ENCODE data around the gene ACTA1. TPM values are rescaled to one million over a fixed set of nuclear protein-coding genes. Genes with fewer than 3 reads are reported as not detected.

Gene ACTA1
- total and polyA plus RNA-seq, 2 donors (not counting 1 experiment from before 2014, with no cell fraction given) = 0.21 TPM; not detected in 1

DNA sequence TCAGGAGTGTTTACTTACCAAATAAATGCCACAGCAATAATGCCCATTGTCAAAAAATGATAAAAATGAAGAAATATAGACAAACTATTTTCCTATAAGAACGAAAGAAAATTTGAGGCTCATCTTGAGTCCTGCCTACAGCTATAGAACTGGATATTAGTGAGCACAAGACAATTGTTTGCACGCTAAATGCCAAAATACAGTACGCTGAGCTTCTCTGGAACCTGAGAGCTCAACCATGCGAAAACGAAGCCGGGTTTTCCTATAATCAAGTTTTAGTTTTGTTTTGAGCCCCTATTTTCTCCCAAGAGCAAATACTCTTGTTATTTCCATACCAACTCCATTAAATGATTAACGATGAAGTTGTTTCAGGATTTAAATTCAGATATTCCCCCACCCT lies 49.1 kb downstream of the ACTA1 start:
- 90% methylated on average over 5 of the region's 7 CpGs for WGBS (ENCODE audit: insufficient coverage)
- peaks cover 0 to 4% (median 2%) of the 10 kb centered on the region in 4 experiments for H3K27me3 ChIP-seq (replicated peaks in 1 of 4; ENCODE audit: control extremely low read depth in 1 of 4, control insufficient read depth in 3 of 4, insufficient read depth in 4 of 4, low read length in 3 of 4)
- H3K4me1 Mint-ChIP-seq = no peaks in the 10 kb centered on the region
- H3K27me3 Mint-ChIP-seq = peaks cover 46% of the 10 kb centered on the region
- no peak overlapping the region for H3K27ac Mint-ChIP-seq
- ChIA-PET POLR2A (no interaction called here), CTCF (interaction anchor here (1.5 kb wide), 1 partner anchor 11 kb away, joined by 3 read pairs; no protein-coding TSS in a partner anchor)
- ATAC-seq (ENCODE audit: low read depth) (no peak), DNase-seq (no peak)
- H3K79me2 ChIP-seq (ENCODE audit: control insufficient read depth, insufficient read depth, low read length) = no peaks in the 10 kb centered on the region
- H4K20me1 ChIP-seq (ENCODE audit: control insufficient read depth, insufficient read depth, low read length, poor library complexity, severe bottlenecking) = no peaks in the 10 kb centered on the region
- H3K4me1 ChIP-seq (ENCODE audit: control insufficient read depth in 2 of 2, insufficient read depth in 2 of 2, low read length in 2 of 2) = no peaks in the 10 kb centered on the region
- H3K4me3 ChIP-seq (ENCODE audit: control extremely low read depth in 1 of 5, extremely low read depth in 1 of 5, insufficient read depth in 1 of 5, low read depth in 2 of 5, low read length in 4 of 5) = no peak overlapping the region
- no peak overlapping the region for H2AFZ ChIP-seq (ENCODE audit: insufficient read depth, low read depth, low read length, poor library complexity, severe bottlenecking)
- TF ChIP-seq, protein P1, sequence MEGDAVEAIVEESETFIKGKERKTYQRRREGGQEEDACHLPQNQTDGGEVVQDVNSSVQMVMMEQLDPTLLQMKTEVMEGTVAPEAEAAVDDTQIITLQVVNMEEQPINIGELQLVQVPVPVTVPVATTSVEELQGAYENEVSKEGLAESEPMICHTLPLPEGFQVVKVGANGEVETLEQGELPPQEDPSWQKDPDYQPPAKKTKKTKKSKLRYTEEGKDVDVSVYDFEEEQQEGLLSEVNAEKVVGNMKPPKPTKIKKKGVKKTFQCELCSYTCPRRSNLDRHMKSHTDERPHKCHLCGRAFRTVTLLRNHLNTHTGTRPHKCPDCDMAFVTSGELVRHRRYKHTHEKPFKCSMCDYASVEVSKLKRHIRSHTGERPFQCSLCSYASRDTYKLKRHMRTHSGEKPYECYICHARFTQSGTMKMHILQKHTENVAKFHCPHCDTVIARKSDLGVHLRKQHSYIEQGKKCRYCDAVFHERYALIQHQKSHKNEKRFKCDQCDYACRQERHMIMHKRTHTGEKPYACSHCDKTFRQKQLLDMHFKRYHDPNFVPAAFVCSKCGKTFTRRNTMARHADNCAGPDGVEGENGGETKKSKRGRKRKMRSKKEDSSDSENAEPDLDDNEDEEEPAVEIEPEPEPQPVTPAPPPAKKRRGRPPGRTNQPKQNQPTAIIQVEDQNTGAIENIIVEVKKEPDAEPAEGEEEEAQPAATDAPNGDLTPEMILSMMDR (IDR thresholded peaks at IDR 0.05) = no peak
- TF ChIP-seq EZH2 (IDR thresholded peaks at IDR 0.05; ENCODE audit: borderline replicate concordance, insufficient read depth, low read depth, low read length, poor library complexity, severe bottlenecking) = no peak
- no peak overlapping the region for H3K9ac ChIP-seq (ENCODE audit: low read length)
- no peak overlapping the region for H3K4me2 ChIP-seq (replicated peaks; ENCODE audit: low read depth, low read length, poor library complexity, severe bottlenecking)
- no peaks in the 10 kb centered on the region for H3K36me3 ChIP-seq (replicated peaks in 1 of 2; ENCODE audit: control extremely low read depth in 1 of 2, control insufficient read depth in 1 of 2, extremely low read depth in 1 of 2, insufficient read depth in 2 of 2, low read length in 1 of 2)
- no peaks in the 10 kb centered on the region for H3K9me3 Mint-ChIP-seq (ENCODE audit: insufficient read depth)
- H3K27ac ChIP-seq (ENCODE audit: low read length in 2 of 2) = no peak overlapping the region
- intact Hi-C loops (cut with micrococcal nuclease) = no loop called here
- H3K4me3 Mint-ChIP-seq = no peak overlapping the region
- peaks cover 0 to 3% (median 0%) of the 10 kb centered on the region in 3 donors for H3K9me3 ChIP-seq (ENCODE audit: control extremely low read depth in 1 of 3, control insufficient read depth in 2 of 3, insufficient read depth in 1 of 3, low read length in 2 of 3)

- ChIA-PET POLR2A (no interaction called here), CTCF (no interaction called here)
- DNase-seq = no peak
- no peak overlapping the region for H3K4me2 ChIP-seq (replicated peaks; ENCODE audit: low read depth, low read length, poor library complexity, severe bottlenecking)
- H3K27me3 ChIP-seq (replicated peaks in 1 of 4; ENCODE audit: control extremely low read depth in 1 of 4, control insufficient read depth in 3 of 4, insufficient read depth in 4 of 4, low read length in 3 of 4) = peaks cover 0 to 4% (median 2%) of the 10 kb centered on the region in 4 experiments
- H3K27ac Mint-ChIP-seq = no peak overlapping the region
- H3K27me3 Mint-ChIP-seq = peaks cover 38% of the 10 kb centered on the region
- no peaks in the 10 kb centered on the region for H3K79me2 ChIP-seq (ENCODE audit: control insufficient read depth, insufficient read depth, low read length)
- H3K9me3 Mint-ChIP-seq (ENCODE audit: insufficient read depth) = no peaks in the 10 kb centered on the region
- H3K9me3 ChIP-seq (ENCODE audit: control extremely low read depth in 1 of 3, control insufficient read depth in 2 of 3, insufficient read depth in 1 of 3, low read length in 2 of 3) = peaks cover 0 to 3% (median 0%) of the 10 kb centered on the region in 3 donors
- WGBS (ENCODE audit: insufficient coverage) = 93% methylated on average over 2 of the region's 5 CpGs
- no peak overlapping the region for H3K4me3 Mint-ChIP-seq
- H4K20me1 ChIP-seq (ENCODE audit: control insufficient read depth, insufficient read depth, low read length, poor library complexity, severe bottlenecking) = no peaks in the 10 kb centered on the region
- TF ChIP-seq, protein P1 (IDR thresholded peaks at IDR 0.05) = no peak
- TF ChIP-seq EZH2 (IDR thresholded peaks at IDR 0.05; ENCODE audit: borderline replicate concordance, insufficient read depth, low read depth, low read length, poor library complexity, severe bottlenecking) = no peak
- H3K36me3 ChIP-seq (replicated peaks in 1 of 2; ENCODE audit: control extremely low read depth in 1 of 2, control insufficient read depth in 1 of 2, extremely low read depth in 1 of 2, insufficient read depth in 2 of 2, low read length in 1 of 2) = no peaks in the 10 kb centered on the region
- intact Hi-C loops (cut with micrococcal nuclease) = no loop called here
- no peak overlapping the region for H3K9ac ChIP-seq (ENCODE audit: low read length)
- H3K4me3 ChIP-seq (ENCODE audit: control extremely low read depth in 1 of 5, extremely low read depth in 1 of 5, insufficient read depth in 1 of 5, low read depth in 2 of 5, low read length in 4 of 5) = no peak overlapping the region
- no peak overlapping the region for H2AFZ ChIP-seq (ENCODE audit: insufficient read depth, low read depth, low read length, poor library complexity, severe bottlenecking)
- no peaks in the 10 kb centered on the region for H3K4me1 ChIP-seq (ENCODE audit: control insufficient read depth in 2 of 2, insufficient read depth in 2 of 2, low read length in 2 of 2)
- H3K27ac ChIP-seq (ENCODE audit: low read length in 2 of 2) = no peak overlapping the region
- no peak for ATAC-seq (ENCODE audit: low read depth)
- no peaks in the 10 kb centered on the region for H3K4me1 Mint-ChIP-seq
Measured at GRCh38 chr1:229383961-229384360, 49.9 kb downstream of the ACTA1 start.

Data from B cell (primary cell).